Activated naive CD4-positive, alpha-beta T cell treated with anti-CD3 and anti-CD28 coated beads, Interleukin-2, amount 10 ng/mL, durations not matched to agents 7 days and 5 days (primary cell): ENCODE data around the gene PCDHA1.
"Not testable (repeated sequence)": the region's sequence is repeated elsewhere in the genome, so short reads cannot be mapped to it uniquely, and the experiment has no call there.

ENCODE experiments used
- CTCF ChIA-PET: fragments of 350-600 bp; sonication (Branson Sonifier 250); formaldehyde crosslinking; loops from one replicate; lab custom pipeline; 2021; ENCODE audit warnings: antibody characterized with exemption; lab: Charles Lee
- DNase-seq: peaks from one replicate; pipeline ENCODE4 v3.0.0-alpha.2; 2020
- H3K27ac Mint-ChIP-seq: one replicate; pipeline ENCODE4 v1.8.0; 2021; ENCODE audit warnings: mild to moderate bottlenecking, moderate library complexity, mixed read lengths
- H3K27me3 Mint-ChIP-seq: one replicate; pipeline ENCODE4 v1.8.0; 2021; ENCODE audit warnings: mild to moderate bottlenecking, mixed read lengths
- H3K36me3 Mint-ChIP-seq: one replicate; pipeline ENCODE4 v1.8.0; 2021; ENCODE audit warnings: mixed read lengths
- H3K4me1 Mint-ChIP-seq: one replicate; pipeline ENCODE4 v1.8.0; 2021; ENCODE audit warnings: mixed read lengths
- H3K4me3 Mint-ChIP-seq: one replicate; pipeline ENCODE4 v1.8.0; 2021; ENCODE audit warnings: mild to moderate bottlenecking, moderate library complexity, mixed read lengths
- H3K9me3 Mint-ChIP-seq: one replicate; pipeline ENCODE4 v1.8.0; 2021; ENCODE audit warnings: mixed read lengths

PCDHA1 gene

GRCh38 chr5:140785905-140786686 lies at the start of gene PCDHA1:
Gene PCDHA1, plus strand, starts transcription at chr5:140786140.
- no peak within 1 kb of the TSS for H3K27ac Mint-ChIP-seq
- H3K4me3 Mint-ChIP-seq = no peak within 1 kb of the TSS
- H3K4me1 Mint-ChIP-seq = no peaks in the 10 kb centered on the region
- H3K36me3 Mint-ChIP-seq = no peaks in the 10 kb centered on the region
- H3K27me3 Mint-ChIP-seq = peaks cover 20% of the 10 kb centered on the region
- peaks cover 43% of the 10 kb centered on the region for H3K9me3 Mint-ChIP-seq
- CTCF ChIA-PET = no interaction called here
- no peak for DNase-seq

GRCh38 chr5:140737486-140737885 lies 48.5 kb upstream of the PCDHA1 start:
- Mint-ChIP-seq H3K27ac (no peak overlapping the region), H3K36me3 (no peaks in the 10 kb centered on the region), H3K4me3 (no peak overlapping the region), H3K4me1 (no peaks in the 10 kb centered on the region), H3K9me3 (peaks cover 3% of the 10 kb centered on the region), H3K27me3 (peaks cover 4% of the 10 kb centered on the region)
- no peak for DNase-seq
- CTCF ChIA-PET = no interaction called here

GRCh38 chr5:140741967-140742366 lies 44.0 kb upstream of the PCDHA1 start:
- Mint-ChIP-seq H3K27ac (no peak overlapping the region), H3K36me3 (no peaks in the 10 kb centered on the region), H3K4me1 (no peaks in the 10 kb centered on the region), H3K4me3 (no peak overlapping the region), H3K27me3 (peaks cover 4% of the 10 kb centered on the region), H3K9me3 (peaks cover 6% of the 10 kb centered on the region)
- no peak for DNase-seq
- CTCF ChIA-PET = interaction anchor here (0.5 kb wide), 1 partner anchor 10 kb away, joined by 3 read pairs; no protein-coding TSS in a partner anchor

- peaks cover 45% of the 10 kb centered on the region for H3K9me3 Mint-ChIP-seq
- no peak overlapping the region for H3K4me3 Mint-ChIP-seq
- no peaks in the 10 kb centered on the region for H3K27me3 Mint-ChIP-seq
- H3K4me1 Mint-ChIP-seq = no peaks in the 10 kb centered on the region
- H3K36me3 Mint-ChIP-seq = no peaks in the 10 kb centered on the region
- CTCF ChIA-PET = no interaction called here
- no peak for DNase-seq
- no peak overlapping the region for H3K27ac Mint-ChIP-seq
These were observed 32.4 kb upstream of the PCDHA1 start for GRCh38 chr5:140753561-140753960.

GRCh38 chr5:140764177-140764973 lies 21.6 kb upstream of the PCDHA1 start:
- Mint-ChIP-seq H3K36me3 (peaks cover 3% of the 10 kb centered on the region), H3K27me3 (no peaks in the 10 kb centered on the region), H3K4me1 (no peaks in the 10 kb centered on the region), H3K4me3 (no peak overlapping the region), H3K27ac (no peak overlapping the region), H3K9me3 (peaks cover 75% of the 10 kb centered on the region)
- CTCF ChIA-PET = no interaction called here
- no peak for DNase-seq

- Mint-ChIP-seq H3K36me3 (peaks cover 3% of the 10 kb centered on the region), H3K9me3 (peaks cover 69% of the 10 kb centered on the region), H3K27me3 (no peaks in the 10 kb centered on the region), H3K27ac (no peak overlapping the region), H3K4me3 (no peak overlapping the region), H3K4me1 (no peaks in the 10 kb centered on the region)
- no peak for DNase-seq
- CTCF ChIA-PET = no interaction called here
These were observed 18.5 kb upstream of the PCDHA1 start for GRCh38 chr5:140767444-140767843.

GRCh38 chr5:140780512-140780911 lies 5.4 kb upstream of the PCDHA1 start:
- Mint-ChIP-seq H3K27ac (no peak overlapping the region), H3K9me3 (peaks cover 57% of the 10 kb centered on the region), H3K27me3 (no peaks in the 10 kb centered on the region), H3K4me1 (no peaks in the 10 kb centered on the region), H3K4me3 (no peak overlapping the region), H3K36me3 (no peaks in the 10 kb centered on the region)
- CTCF ChIA-PET = no interaction called here
- DNase-seq = no peak

- H3K4me3 Mint-ChIP-seq, H3K4me1 Mint-ChIP-seq, DNase-seq, CTCF ChIA-PET, H3K27ac Mint-ChIP-seq, H3K36me3 Mint-ChIP-seq: not testable (repeated sequence)
- peaks cover 36% of the 10 kb centered on the region for H3K9me3 Mint-ChIP-seq
- peaks cover 20% of the 10 kb centered on the region for H3K27me3 Mint-ChIP-seq
These were observed 1.5 kb downstream of the PCDHA1 start for GRCh38 chr5:140787422-140787821.

GRCh38 chr5:140787849-140788504 lies 2.0 kb downstream of the PCDHA1 start:
- not testable (repeated sequence) for H3K36me3 Mint-ChIP-seq

GRCh38 chr5:140791089-140791488 lies 5.1 kb downstream of the PCDHA1 start:
- CTCF ChIA-PET = no interaction called here
- peaks cover 25% of the 10 kb centered on the region for H3K9me3 Mint-ChIP-seq
- H3K27me3 Mint-ChIP-seq = peaks cover 29% of the 10 kb centered on the region

More at GRCh38 chr5:140787849-140788504, 2.0 kb downstream of the PCDHA1 start:
- H3K4me3 Mint-ChIP-seq, H3K27ac Mint-ChIP-seq, CTCF ChIA-PET, H3K4me1 Mint-ChIP-seq, DNase-seq: not testable (repeated sequence)
- H3K9me3 Mint-ChIP-seq = peaks cover 31% of the 10 kb centered on the region
- H3K27me3 Mint-ChIP-seq = peaks cover 20% of the 10 kb centered on the region

GRCh38 chr5:140794595-140795258 lies 8.8 kb downstream of the PCDHA1 start, which contains the start of gene PCDHA2:
Gene PCDHA2, plus strand, starts transcription at chr5:140794852.
- peaks cover 9% of the 10 kb centered on the region for H3K27me3 Mint-ChIP-seq
- H3K9me3 Mint-ChIP-seq = peaks cover 15% of the 10 kb centered on the region
- no peaks in the 10 kb centered on the region for H3K36me3 Mint-ChIP-seq
- no peak within 1 kb of the TSS for H3K4me3 Mint-ChIP-seq
- CTCF ChIA-PET = interaction anchor here (0.6 to 1.5 kb wide), 2 partner anchors 10 to 25 kb away, joined by 3 read pairs; no protein-coding TSS in a partner anchor
- DNase-seq = no peak
- H3K4me1 Mint-ChIP-seq = no peaks in the 10 kb centered on the region
- H3K27ac Mint-ChIP-seq = no peak within 1 kb of the TSS

More at GRCh38 chr5:140791089-140791488, 5.1 kb downstream of the PCDHA1 start:
- no peak for DNase-seq
- Mint-ChIP-seq H3K27ac (no peak overlapping the region), H3K4me1 (no peaks in the 10 kb centered on the region), H3K4me3 (no peak overlapping the region), H3K36me3 (no peaks in the 10 kb centered on the region)

GRCh38 chr5:140795259-140795641 lies 9.3 kb downstream of the PCDHA1 start:
- no peak overlapping the region for H3K27ac Mint-ChIP-seq
- H3K4me1 Mint-ChIP-seq = no peaks in the 10 kb centered on the region
- CTCF ChIA-PET = interaction anchor here (1.5 kb wide), 1 partner anchor 11 kb away, joined by 3 read pairs; no protein-coding TSS in a partner anchor
- H3K9me3 Mint-ChIP-seq = peaks cover 15% of the 10 kb centered on the region
- DNase-seq = no peak
- peaks cover 9% of the 10 kb centered on the region for H3K27me3 Mint-ChIP-seq
- H3K4me3 Mint-ChIP-seq = no peak overlapping the region
- H3K36me3 Mint-ChIP-seq = no peaks in the 10 kb centered on the region

- CTCF ChIA-PET = interaction anchor here (1.5 kb wide), 1 partner anchor 12 kb away, joined by 3 read pairs; no protein-coding TSS in a partner anchor
- not testable (repeated sequence) for DNase-seq, H3K4me3 Mint-ChIP-seq, H3K4me1 Mint-ChIP-seq, H3K36me3 Mint-ChIP-seq, H3K27ac Mint-ChIP-seq
- peaks cover 11% of the 10 kb centered on the region for H3K27me3 Mint-ChIP-seq
- peaks cover 20% of the 10 kb centered on the region for H3K9me3 Mint-ChIP-seq
These were observed 10.3 kb downstream of the PCDHA1 start for GRCh38 chr5:140796072-140796717.
